Body of pancreas (tissue), 4 donors: ENCODE data around the gene RB1. TPM values are rescaled to one million over a fixed set of nuclear protein-coding genes. Genes with fewer than 3 reads are reported as not detected.
"Not testable (repeated sequence)": the region's sequence is repeated elsewhere in the genome, so short reads cannot be mapped to it uniquely, and the experiment has no call there.

Experiments used
- ATAC-seq: fragments of 150-250 bp; one replicate; pipeline ENCODE4 v1.9.1; 2016
- DNase-seq, 4 donors: peaks; one replicate each; pipeline ENCODE4 v3.0.0-alpha.2; 2019
- H3K27ac ChIP-seq, 4 donors: fragments of 200-600 bp; sonication (generic); 1 replicate in 3 of 4; 2 replicates in 1 of 4; pipeline versions ENCODE4 v1.5.1 to v1.6.1; 2016 to 2019; ENCODE audit warnings: mild to moderate bottlenecking in 1 of 4, mixed read lengths in 1 of 4, moderate library complexity in 1 of 4
- H3K27me3 ChIP-seq, 2 donors: fragments of 200-600 bp; sonication (generic); one replicate each; pipeline ENCODE4 v1.6.0; 2016; ENCODE audit warnings: mild to moderate bottlenecking in 1 of 2
- H3K36me3 ChIP-seq, 2 donors: fragments of 200-600 bp; sonication (generic); replicated peaks in 1 of 2; 2 replicates each; pipeline ENCODE4 v1.5.1; 2016; ENCODE audit warnings: low read depth in 2 of 2; ENCODE audit not compliant: insufficient read depth in 1 of 2
- H3K4me1 ChIP-seq: fragments of 200-600 bp; sonication (generic); one replicate; pipeline ENCODE4 v1.6.0; 2016
- H3K4me3 ChIP-seq, 2 donors: fragments of 200-600 bp; sonication (generic); 1 replicate in 1 of 2; 2 replicates in 1 of 2; pipeline ENCODE4 v1.5.1; 2016 to 2019
- H3K9me3 ChIP-seq, 3 donors: fragments of 200-600 bp; sonication (generic); 1 replicate in 2 of 3; 2 replicates in 1 of 3; pipeline ENCODE4 v1.5.1; 2016
- POLR2A ChIP-seq, 3 donors: fragments of 450-650 bp; IDR thresholded peaks; one replicate each; pipeline ENCODE4 v1.6.1; 2016; ENCODE audit warnings: antibody characterized with exemption in 3 of 3, mild to moderate bottlenecking in 2 of 3
- WGBS, 2 donors: methylation state at CpG; one replicate each; pipeline ENCODE4 v1.1.5; 2017; 5-methylcytosine and 5-hydroxymethylcytosine counted together
- intact Hi-C: fragments of 100-400 bp; cut with DNase I; formaldehyde crosslinking; loops from one replicate; pipeline ENCODE4 v1.15.1; 2023
- total RNA-seq, 2 donors: library from RNA; depleted of rRNA; stranded (reverse); fragments of >200 nt; gene quantifications; one replicate each; pipeline ENCODE4 v1.1.0, GENCODE V29; 2016
- TF ChIP-seq, protein P1 (sequence below), 7 experiments: fragments of 450-650 bp in 4 of 7; fragments of 200-600 bp in 3 of 7; sonication (generic) in 3 of 7; IDR thresholded peaks; one replicate each; pipeline ENCODE4 v1.5.1; 2016 to 2019; ENCODE audit warnings: antibody characterized with exemption in 7 of 7

The RB1 gene
- total RNA-seq, 2 donors from 2014 or later = 20.5 to 28.0 TPM

GRCh38 chr13:48414501-48414900 is 111.0 kb downstream of the RB1 start:
- TF ChIP-seq POLR2A (IDR thresholded peaks at IDR 0.05) = no peak
- TF ChIP-seq, protein P1, sequence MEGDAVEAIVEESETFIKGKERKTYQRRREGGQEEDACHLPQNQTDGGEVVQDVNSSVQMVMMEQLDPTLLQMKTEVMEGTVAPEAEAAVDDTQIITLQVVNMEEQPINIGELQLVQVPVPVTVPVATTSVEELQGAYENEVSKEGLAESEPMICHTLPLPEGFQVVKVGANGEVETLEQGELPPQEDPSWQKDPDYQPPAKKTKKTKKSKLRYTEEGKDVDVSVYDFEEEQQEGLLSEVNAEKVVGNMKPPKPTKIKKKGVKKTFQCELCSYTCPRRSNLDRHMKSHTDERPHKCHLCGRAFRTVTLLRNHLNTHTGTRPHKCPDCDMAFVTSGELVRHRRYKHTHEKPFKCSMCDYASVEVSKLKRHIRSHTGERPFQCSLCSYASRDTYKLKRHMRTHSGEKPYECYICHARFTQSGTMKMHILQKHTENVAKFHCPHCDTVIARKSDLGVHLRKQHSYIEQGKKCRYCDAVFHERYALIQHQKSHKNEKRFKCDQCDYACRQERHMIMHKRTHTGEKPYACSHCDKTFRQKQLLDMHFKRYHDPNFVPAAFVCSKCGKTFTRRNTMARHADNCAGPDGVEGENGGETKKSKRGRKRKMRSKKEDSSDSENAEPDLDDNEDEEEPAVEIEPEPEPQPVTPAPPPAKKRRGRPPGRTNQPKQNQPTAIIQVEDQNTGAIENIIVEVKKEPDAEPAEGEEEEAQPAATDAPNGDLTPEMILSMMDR (IDR thresholded peaks at IDR 0.05) = no peak
- DNase-seq (no peak), ATAC-seq (no peak)
- Histone ChIP-seq H3K4me3 (no peak overlapping the region), H3K4me1 (peaks cover 3% of the 10 kb centered on the region), H3K27me3 (no peaks in the 10 kb centered on the region), H3K36me3 (peaks cover 0 to 1% of the 10 kb centered on the region in 2 donors), H3K27ac (no peak overlapping the region), H3K9me3 (no peaks in the 10 kb centered on the region)
- intact Hi-C loops = no loop called here

DNA sequence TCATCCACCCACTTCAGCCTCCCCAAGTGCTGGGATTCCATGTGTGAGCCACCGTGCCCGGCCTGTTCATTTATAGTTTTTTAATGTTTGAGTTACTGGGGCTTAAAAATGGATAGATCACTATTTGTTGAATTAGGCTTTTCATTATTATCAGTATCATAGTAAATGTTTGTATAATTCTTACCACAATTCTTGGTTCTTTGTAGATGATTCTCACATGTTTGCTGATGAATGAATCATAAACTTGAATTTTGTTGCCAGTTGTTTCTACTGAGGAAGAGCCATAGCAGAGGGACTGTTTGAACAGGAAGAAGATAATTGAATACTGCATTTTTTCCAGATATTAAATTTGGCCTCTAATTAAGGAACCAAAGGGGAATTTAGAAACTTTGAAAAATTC is 112.0 kb downstream of the RB1 start:
- 95 to 100% methylated on average over 2 of the region's 2 CpGs for WGBS, 2 donors
- no peak for DNase-seq
- Histone ChIP-seq H3K27ac (no peak overlapping the region), H3K9me3 (no peaks in the 10 kb centered on the region), H3K36me3 (peaks cover 0 to under 1% of the 10 kb centered on the region in 2 donors), H3K27me3 (no peaks in the 10 kb centered on the region), H3K4me3 (no peak overlapping the region), H3K4me1 (peaks cover 3% of the 10 kb centered on the region)
- intact Hi-C loops = no loop called here
- TF ChIP-seq, protein P1 (IDR thresholded peaks at IDR 0.05) = no peak
- TF ChIP-seq POLR2A (IDR thresholded peaks at IDR 0.05) = no peak
- no peak for ATAC-seq

- H3K36me3 ChIP-seq, intact Hi-C loops, H3K9me3 ChIP-seq, H3K27me3 ChIP-seq, H3K4me3 ChIP-seq, DNase-seq, H3K4me1 ChIP-seq, H3K27ac ChIP-seq, ATAC-seq: not testable (repeated sequence)
- WGBS, 2 donors = 94 to 98% methylated on average over 5 of the region's 5 CpGs
Measured at GRCh38 chr13:48422003-48422402, 118.5 kb downstream of the RB1 start.

- Histone ChIP-seq H3K4me3 (no peak overlapping the region), H3K36me3 (no peaks in the 10 kb centered on the region), H3K27me3 (no peaks in the 10 kb centered on the region), H3K9me3 (no peaks in the 10 kb centered on the region), H3K4me1 (no peaks in the 10 kb centered on the region), H3K27ac (no peak overlapping the region)
- intact Hi-C loops = no loop called here
- no peak for TF ChIP-seq POLR2A (IDR thresholded peaks at IDR 0.05)
- WGBS, 2 donors = 91 to 97% methylated on average over 3 of the region's 3 CpGs
- ATAC-seq = no peak
- no peak for DNase-seq
Measured at GRCh38 chr13:48424212-48424611, 120.7 kb downstream of the RB1 start.

DNA sequence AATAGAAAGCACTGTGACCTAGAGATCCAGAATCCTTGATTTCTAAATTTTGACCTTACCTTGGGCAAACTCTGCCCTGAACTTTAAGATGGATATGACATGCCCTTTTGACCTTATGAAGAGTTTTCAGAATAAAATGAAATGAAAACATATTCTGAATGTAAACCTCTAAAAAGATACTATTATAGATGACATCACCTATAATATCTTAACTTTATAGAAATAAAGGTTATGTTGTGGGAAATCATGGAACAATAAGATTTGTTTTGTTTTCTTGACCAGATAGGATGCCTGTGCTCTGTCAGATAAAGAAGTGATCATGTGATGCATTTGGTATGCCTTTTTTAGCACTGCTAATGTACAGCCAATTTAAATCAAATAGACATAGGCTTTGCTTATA is 122.5 kb downstream of the RB1 start:
- ATAC-seq = no peak
- H3K36me3 ChIP-seq = no peaks in the 10 kb centered on the region
- H3K9me3 ChIP-seq = no peaks in the 10 kb centered on the region
- TF ChIP-seq, protein P1 (IDR thresholded peaks at IDR 0.05) = no peak
- TF ChIP-seq POLR2A (IDR thresholded peaks at IDR 0.05) = no peak
- H3K4me1 ChIP-seq = no peaks in the 10 kb centered on the region
- intact Hi-C loops = no loop called here
- H3K27me3 ChIP-seq = no peaks in the 10 kb centered on the region
- DNase-seq = no peak
- H3K4me3 ChIP-seq = no peak overlapping the region
- H3K27ac ChIP-seq = no peak overlapping the region

- H3K27ac ChIP-seq, H3K4me3 ChIP-seq, ATAC-seq, intact Hi-C loops, H3K4me1 ChIP-seq, H3K36me3 ChIP-seq, H3K9me3 ChIP-seq, DNase-seq, H3K27me3 ChIP-seq: not testable (repeated sequence)
- WGBS, 2 donors = 79 to 83% methylated on average over 9 of the region's 9 CpGs
Measured at GRCh38 chr13:48426755-48427298, 123.3 kb downstream of the RB1 start.
